ENCODE results near the gene DEFB127.
"Not testable (repeated sequence)": the region's sequence is repeated elsewhere in the genome, so short reads cannot be mapped to it uniquely, and the experiment has no call there.

The DEFB127 gene, protein sequence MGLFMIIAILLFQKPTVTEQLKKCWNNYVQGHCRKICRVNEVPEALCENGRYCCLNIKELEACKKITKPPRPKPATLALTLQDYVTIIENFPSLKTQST

DNA sequence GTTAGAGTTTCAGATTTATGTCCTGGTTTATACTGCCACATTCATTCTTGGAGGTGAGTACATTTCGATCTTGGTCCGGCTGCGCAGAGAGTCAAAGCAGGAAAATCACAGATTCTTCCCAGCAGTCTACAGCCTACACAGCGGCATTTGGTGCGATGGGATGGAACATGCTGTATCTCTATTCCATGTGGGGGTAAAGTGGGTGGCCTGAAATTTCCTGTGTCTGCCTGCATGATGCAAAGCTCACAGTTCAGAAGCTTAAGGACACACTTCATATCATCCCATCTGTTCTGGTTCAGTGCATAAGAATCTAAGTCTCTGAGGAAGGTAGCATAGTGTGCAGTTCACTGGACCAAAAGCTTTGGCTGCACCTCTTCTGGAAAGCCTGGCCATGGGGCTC is at the start of gene DEFB127:
DEFB127 (plus strand) TSS at position 301 of the 400 bp plus-strand sequence; CDS start at position 392, 91 bp downstream.
- DNase-seq (ENCODE audit: low read depth), result no peak
- H3K4me3 ChIP-seq (ENCODE audit: low read depth, low read length), result no peak within 1 kb of the TSS
- TF ChIP-seq CTCF (conservative IDR thresholded peaks at IDR 0.05; ENCODE audit: low read depth, low read length), result no peak

GRCh38 chr20:112396-112795 is 44.9 kb upstream of the DEFB127 start:
- TF ChIP-seq CTCF (conservative IDR thresholded peaks at IDR 0.05; ENCODE audit: low read depth, low read length), result no peak
- DNase-seq (ENCODE audit: low read depth), result no peak
- H3K4me3 ChIP-seq (ENCODE audit: low read depth, low read length), result no peak overlapping the region

- DNase-seq (ENCODE audit: low read depth), result no peak
- H3K4me3 ChIP-seq (ENCODE audit: low read depth, low read length), result no peak overlapping the region
- TF ChIP-seq CTCF (conservative IDR thresholded peaks at IDR 0.05; ENCODE audit: low read depth, low read length), result no peak
Observed at GRCh38 chr20:117518-117917, 39.7 kb upstream of the DEFB127 start.

DNA sequence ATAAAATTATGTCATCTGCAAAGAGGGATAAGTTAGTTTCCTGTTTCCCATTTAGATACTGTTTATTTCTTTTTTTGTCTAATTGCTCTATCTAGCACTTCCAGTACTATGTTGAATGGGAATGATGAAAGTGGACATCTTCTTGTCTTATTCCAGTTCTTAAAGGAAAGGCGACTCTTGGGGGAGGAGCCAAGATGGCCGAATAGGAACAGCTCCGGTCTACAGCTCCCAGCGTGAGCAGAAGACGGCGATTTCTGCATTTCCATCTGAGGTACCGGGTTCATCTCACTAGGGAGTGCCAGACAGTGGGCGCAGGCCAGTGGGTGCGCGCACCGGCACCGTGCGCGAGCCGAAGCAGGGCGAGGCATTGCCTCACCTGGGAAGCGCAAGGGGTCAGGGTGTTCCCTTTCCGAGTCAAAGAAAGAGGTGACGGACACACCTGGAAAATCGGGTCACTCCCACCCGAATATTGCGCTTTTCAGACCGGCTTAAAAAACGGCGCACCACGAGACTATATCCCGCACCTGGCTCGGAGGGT is 27.4 kb upstream of the DEFB127 start:
- DNase-seq (ENCODE audit: low read depth); H3K4me3 ChIP-seq (ENCODE audit: low read depth, low read length): not testable (repeated sequence)

DNA sequence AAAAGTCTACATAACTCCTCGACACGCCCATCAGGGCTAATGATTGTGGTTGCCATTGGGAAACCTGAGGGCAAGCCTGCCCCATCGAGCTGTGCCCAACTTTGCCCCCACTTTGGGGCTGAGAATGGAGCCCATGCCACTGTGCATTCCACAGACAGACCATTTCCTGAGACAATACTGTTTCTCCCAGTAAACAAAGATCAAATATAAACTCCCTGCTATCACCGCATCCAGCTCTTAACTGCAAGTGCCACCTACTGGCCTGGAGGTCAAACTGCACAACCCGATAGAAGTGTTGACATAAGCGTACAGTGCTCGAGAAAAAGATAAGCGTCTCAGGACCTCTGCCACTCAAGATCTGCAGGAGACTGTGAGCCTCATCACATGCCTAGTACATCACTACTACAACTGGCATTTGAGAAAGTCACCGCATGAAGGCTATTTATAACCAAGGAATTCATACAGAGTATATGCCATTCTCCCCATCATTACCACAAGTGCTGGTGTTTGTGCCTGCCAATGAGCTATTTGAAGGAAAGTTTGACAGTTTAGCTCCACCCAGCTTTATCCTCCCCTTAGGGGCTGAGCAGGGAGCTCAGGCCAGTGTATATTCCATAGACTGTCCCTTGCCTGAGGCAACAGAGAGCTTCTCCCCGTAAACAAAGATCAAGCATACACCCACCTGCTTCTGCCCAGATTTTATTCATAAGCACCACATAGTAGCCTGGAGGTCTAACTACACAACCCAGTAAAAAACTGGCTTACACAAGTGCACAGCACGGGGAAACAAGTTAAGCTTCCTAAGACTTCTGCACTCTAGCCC is 19.4 kb upstream of the DEFB127 start:
- peak; percentile 1 for DNase-seq (ENCODE audit: low read depth)
- no peak overlapping the region for H3K4me3 ChIP-seq (ENCODE audit: low read depth, low read length)
- peak; percentile 17 for TF ChIP-seq CTCF (conservative IDR thresholded peaks at IDR 0.05; ENCODE audit: low read depth, low read length)

DNA sequence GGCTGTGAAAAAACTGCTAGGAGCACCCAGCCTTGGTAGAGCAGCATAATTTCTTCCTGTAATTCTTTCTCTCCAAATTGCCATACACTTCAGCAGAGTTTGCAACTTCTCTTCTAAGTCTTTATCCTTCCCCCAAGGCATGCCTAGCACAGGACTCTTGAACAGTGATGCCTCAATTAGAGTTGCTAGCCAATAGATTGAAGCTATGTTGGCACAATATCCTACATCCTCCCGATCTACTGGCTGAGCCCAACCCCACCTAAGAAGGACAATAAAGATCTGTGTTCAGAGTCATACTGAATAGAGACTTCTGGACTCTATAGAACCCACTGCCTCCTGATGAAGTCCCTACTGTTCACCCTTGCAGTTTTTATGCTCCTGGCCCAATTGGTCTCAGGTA is 15.0 kb upstream of the DEFB127 start, which contains the start of gene DEFB126:
DEFB126 (plus strand) TSS at position 301 of the 400 bp plus-strand sequence; CDS start at position 340, 39 bp downstream.
- H3K4me3 ChIP-seq (ENCODE audit: low read depth, low read length), result no peak within 1 kb of the TSS
- TF ChIP-seq CTCF (conservative IDR thresholded peaks at IDR 0.05; ENCODE audit: low read depth, low read length), result no peak
- no peak for DNase-seq (ENCODE audit: low read depth)

- no peak overlapping the region for H3K4me3 ChIP-seq (ENCODE audit: low read depth, low read length)
- no peak for TF ChIP-seq CTCF (conservative IDR thresholded peaks at IDR 0.05; ENCODE audit: low read depth, low read length)
- DNase-seq (ENCODE audit: low read depth), result no peak
Observed at GRCh38 chr20:145877-146276, 11.4 kb upstream of the DEFB127 start.

All from choroid plexus epithelial cell (primary cell).